Measurements from ENCODE around the gene CCDC74B. TPM values are rescaled to one million over a fixed set of nuclear protein-coding genes. Genes with fewer than 3 reads are reported as not detected.
"Not testable (repeated sequence)": the region's sequence is repeated elsewhere in the genome, so short reads cannot be mapped to it uniquely, and the experiment has no call there.

CCDC74B gene
- total RNA-seq, 2 donors from 2014 or later: 8.7 to 10.4 TPM

DNA sequence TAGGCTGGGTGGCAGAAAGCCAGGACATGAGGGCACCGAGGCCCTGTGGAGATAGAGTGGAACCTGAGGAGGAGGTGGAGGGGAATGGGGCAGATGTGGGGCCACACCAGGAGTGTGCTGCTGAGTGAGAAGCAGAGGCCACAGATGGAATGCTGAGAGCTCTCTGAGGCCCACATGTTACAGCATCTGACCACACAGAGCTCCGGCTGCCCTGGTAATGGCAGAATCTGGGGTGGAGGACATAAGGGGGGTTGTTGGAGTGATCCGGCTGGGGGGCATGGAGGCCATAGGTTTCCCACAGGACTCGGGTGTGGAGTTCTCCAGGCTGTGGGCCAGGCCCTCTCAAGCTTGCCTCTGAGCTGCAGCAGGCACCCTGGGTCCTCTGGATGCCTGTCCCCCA, 41.0 kb upstream of the CCDC74B start:
- H3K36me3 ChIP-seq (ENCODE audit: control insufficient read depth, insufficient read depth, low read length): peaks cover 8% of the 10 kb centered on the region
- H3K27me3 Mint-ChIP-seq (ENCODE audit: insufficient read depth): no peaks in the 10 kb centered on the region
- no peak overlapping the region for H3K4me3 Mint-ChIP-seq
- no peaks in the 10 kb centered on the region for H3K9me3 Mint-ChIP-seq
- H3K4me1 ChIP-seq (ENCODE audit: control insufficient read depth, insufficient read depth, low read length): no peaks in the 10 kb centered on the region
- no peak overlapping the region for H3K27ac ChIP-seq (ENCODE audit: low read depth, low read length)
- H3K9ac ChIP-seq (ENCODE audit: extremely low read depth, low read length, poor library complexity, severe bottlenecking): no peak overlapping the region
- 92 to 93% methylated on average over 4 of the region's 4 CpGs for WGBS, 2 experiments (ENCODE audit: insufficient coverage in 1 of 2, insufficient read length in 1 of 2)
- no peak overlapping the region for H3K4me3 ChIP-seq (ENCODE audit: low read length)
- H3K27ac Mint-ChIP-seq: no peak overlapping the region
- DNase-seq: no peak
- H3K9me3 ChIP-seq (ENCODE audit: control insufficient read depth, low read length): no peaks in the 10 kb centered on the region
- TF ChIP-seq, protein P1, sequence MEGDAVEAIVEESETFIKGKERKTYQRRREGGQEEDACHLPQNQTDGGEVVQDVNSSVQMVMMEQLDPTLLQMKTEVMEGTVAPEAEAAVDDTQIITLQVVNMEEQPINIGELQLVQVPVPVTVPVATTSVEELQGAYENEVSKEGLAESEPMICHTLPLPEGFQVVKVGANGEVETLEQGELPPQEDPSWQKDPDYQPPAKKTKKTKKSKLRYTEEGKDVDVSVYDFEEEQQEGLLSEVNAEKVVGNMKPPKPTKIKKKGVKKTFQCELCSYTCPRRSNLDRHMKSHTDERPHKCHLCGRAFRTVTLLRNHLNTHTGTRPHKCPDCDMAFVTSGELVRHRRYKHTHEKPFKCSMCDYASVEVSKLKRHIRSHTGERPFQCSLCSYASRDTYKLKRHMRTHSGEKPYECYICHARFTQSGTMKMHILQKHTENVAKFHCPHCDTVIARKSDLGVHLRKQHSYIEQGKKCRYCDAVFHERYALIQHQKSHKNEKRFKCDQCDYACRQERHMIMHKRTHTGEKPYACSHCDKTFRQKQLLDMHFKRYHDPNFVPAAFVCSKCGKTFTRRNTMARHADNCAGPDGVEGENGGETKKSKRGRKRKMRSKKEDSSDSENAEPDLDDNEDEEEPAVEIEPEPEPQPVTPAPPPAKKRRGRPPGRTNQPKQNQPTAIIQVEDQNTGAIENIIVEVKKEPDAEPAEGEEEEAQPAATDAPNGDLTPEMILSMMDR (conservative IDR thresholded peaks at IDR 0.05): no peak
- peaks cover 10% of the 10 kb centered on the region for H3K4me1 Mint-ChIP-seq
- H3K27me3 ChIP-seq (ENCODE audit: control insufficient read depth, insufficient read depth, low read length, poor library complexity, severe bottlenecking): no peaks in the 10 kb centered on the region
- H3K36me3 Mint-ChIP-seq (ENCODE audit: low read depth): peaks cover 10% of the 10 kb centered on the region

DNA sequence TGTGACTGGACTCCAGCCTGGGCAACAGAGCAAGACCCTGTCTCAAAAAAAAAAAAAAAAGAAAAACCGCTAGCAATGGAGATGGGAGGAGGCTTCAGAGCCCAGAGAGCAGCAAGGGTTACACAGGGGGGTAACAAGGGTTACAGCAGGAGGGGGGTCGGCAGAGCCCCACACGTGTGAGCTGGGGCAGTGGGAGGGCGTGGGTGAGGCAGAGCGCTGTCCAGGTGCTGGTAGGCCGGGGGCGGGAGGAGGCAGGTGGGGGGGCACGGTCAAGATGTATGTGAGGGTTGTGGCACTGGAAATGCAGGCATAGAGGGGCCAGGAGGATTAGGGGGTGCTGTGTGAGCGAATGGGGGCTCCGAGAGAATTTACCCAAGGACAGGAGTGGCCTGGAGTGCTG, 40.5 kb upstream of the CCDC74B start:
- no peak overlapping the region for H3K4me3 ChIP-seq (ENCODE audit: low read length)
- no peaks in the 10 kb centered on the region for H3K27me3 ChIP-seq (ENCODE audit: control insufficient read depth, insufficient read depth, low read length, poor library complexity, severe bottlenecking)
- Mint-ChIP-seq H3K27me3 (ENCODE audit: insufficient read depth) (no peaks in the 10 kb centered on the region), H3K4me1 (peaks cover 10% of the 10 kb centered on the region), H3K36me3 (ENCODE audit: low read depth) (peaks cover 10% of the 10 kb centered on the region), H3K27ac (no peak overlapping the region), H3K9me3 (no peaks in the 10 kb centered on the region), H3K4me3 (no peak overlapping the region)
- TF ChIP-seq, protein P1 (conservative IDR thresholded peaks at IDR 0.05): no peak
- H3K9me3 ChIP-seq (ENCODE audit: control insufficient read depth, low read length): no peaks in the 10 kb centered on the region
- no peak overlapping the region for H3K9ac ChIP-seq (ENCODE audit: extremely low read depth, low read length, poor library complexity, severe bottlenecking)
- no peak for DNase-seq
- H3K27ac ChIP-seq (ENCODE audit: low read depth, low read length): no peak overlapping the region
- H3K36me3 ChIP-seq (ENCODE audit: control insufficient read depth, insufficient read depth, low read length): peaks cover 8% of the 10 kb centered on the region
- H3K4me1 ChIP-seq (ENCODE audit: control insufficient read depth, insufficient read depth, low read length): no peaks in the 10 kb centered on the region
- 93 to 94% methylated on average over 3 to 10 of the region's 10 CpGs for WGBS, 2 experiments (ENCODE audit: insufficient coverage in 1 of 2, insufficient read length in 1 of 2)

DNA sequence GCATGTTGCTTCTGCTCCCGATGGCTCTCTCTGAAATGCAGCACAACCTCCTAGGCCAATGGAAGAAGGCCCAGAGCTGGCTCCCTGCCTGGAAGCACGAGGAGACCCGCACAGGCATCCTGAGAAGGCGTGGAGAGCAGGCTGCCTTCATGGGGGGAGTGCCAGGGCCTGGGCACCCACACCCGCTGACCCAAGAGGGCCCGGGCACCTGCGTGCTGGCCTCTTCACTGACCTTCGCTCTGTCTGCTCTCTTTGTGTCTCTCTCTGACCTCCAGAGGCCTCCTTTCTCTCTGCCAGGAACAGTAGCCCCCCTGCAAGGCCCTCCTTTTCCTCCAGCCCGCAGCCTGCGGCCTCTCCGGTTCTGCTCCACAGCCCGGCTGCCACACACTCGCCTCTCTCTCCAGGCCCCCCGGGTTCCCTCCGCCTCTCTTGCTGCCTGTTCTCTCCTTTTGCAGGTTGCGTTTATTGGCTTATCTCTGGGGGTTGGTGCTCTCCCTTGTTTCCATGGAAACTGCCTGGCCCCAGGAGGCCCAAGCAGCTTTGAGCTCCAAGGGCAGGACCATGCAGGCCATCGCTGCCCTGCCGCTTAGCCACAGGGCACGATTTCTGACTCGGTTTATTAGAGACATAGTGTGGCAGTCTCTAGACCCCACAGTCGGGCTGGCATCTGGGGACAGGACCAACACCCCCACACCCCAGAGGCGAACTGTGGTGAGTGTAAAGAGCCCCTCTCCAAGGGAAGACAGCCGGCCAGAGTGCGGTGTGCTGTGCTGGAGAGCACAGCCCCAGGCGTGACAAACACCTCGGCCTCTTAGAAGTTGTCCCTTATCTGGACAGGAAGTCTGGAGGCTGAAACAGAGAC, 38.8 kb upstream of the CCDC74B start:
- H3K4me1 Mint-ChIP-seq: peaks cover 10% of the 10 kb centered on the region
- H3K36me3 Mint-ChIP-seq (ENCODE audit: low read depth): peaks cover 10% of the 10 kb centered on the region
- no peaks in the 10 kb centered on the region for H3K9me3 ChIP-seq (ENCODE audit: control insufficient read depth, low read length)
- peak overlapping the region; percentile 49 for H3K27ac ChIP-seq (ENCODE audit: low read depth, low read length)
- H3K9ac ChIP-seq (ENCODE audit: extremely low read depth, low read length, poor library complexity, severe bottlenecking): no peak overlapping the region
- 77 to 80% methylated on average over 7 to 26 of the region's 26 CpGs for WGBS, 2 experiments (ENCODE audit: insufficient coverage in 1 of 2, insufficient read length in 1 of 2)
- no peaks in the 10 kb centered on the region for H3K9me3 Mint-ChIP-seq
- TF ChIP-seq, protein P1 (conservative IDR thresholded peaks at IDR 0.05): no peak
- no peaks in the 10 kb centered on the region for H3K27me3 ChIP-seq (ENCODE audit: control insufficient read depth, insufficient read depth, low read length, poor library complexity, severe bottlenecking)
- H3K36me3 ChIP-seq (ENCODE audit: control insufficient read depth, insufficient read depth, low read length): peaks cover 9% of the 10 kb centered on the region
- peak overlapping the region; percentile 78 for H3K4me3 ChIP-seq (ENCODE audit: low read length)
- DNase-seq: peak; percentile 60
- H3K27ac Mint-ChIP-seq: no peak overlapping the region
- peak overlapping the region; percentile 97 for H3K4me3 Mint-ChIP-seq
- H3K4me1 ChIP-seq (ENCODE audit: control insufficient read depth, insufficient read depth, low read length): no peaks in the 10 kb centered on the region
- H3K27me3 Mint-ChIP-seq (ENCODE audit: insufficient read depth): no peaks in the 10 kb centered on the region

GRCh38 chr2:130182826-130183511, 38.1 kb upstream of the CCDC74B start:
- not testable (repeated sequence) for H3K9me3 ChIP-seq (ENCODE audit: control insufficient read depth, low read length); H3K9me3 Mint-ChIP-seq; H3K27ac Mint-ChIP-seq; H3K27ac ChIP-seq (ENCODE audit: low read depth, low read length); H3K27me3 ChIP-seq (ENCODE audit: control insufficient read depth, insufficient read depth, low read length, poor library complexity, severe bottlenecking); H3K4me1 Mint-ChIP-seq; DNase-seq; H3K27me3 Mint-ChIP-seq (ENCODE audit: insufficient read depth); H3K4me1 ChIP-seq (ENCODE audit: control insufficient read depth, insufficient read depth, low read length)
- H3K4me3 ChIP-seq (ENCODE audit: low read length): peak overlapping the region; percentile 78
- WGBS, 2 experiments (ENCODE audit: insufficient coverage in 1 of 2, insufficient read length in 1 of 2): 40 to 60% methylated on average over 5 to 23 of the region's 23 CpGs
- peak overlapping the region; percentile 34 for H3K9ac ChIP-seq (ENCODE audit: extremely low read depth, low read length, poor library complexity, severe bottlenecking)
- H3K36me3 ChIP-seq (ENCODE audit: control insufficient read depth, insufficient read depth, low read length): peaks cover 11% of the 10 kb centered on the region
- H3K36me3 Mint-ChIP-seq (ENCODE audit: low read depth): peaks cover 13% of the 10 kb centered on the region
- peak overlapping the region; percentile 97 for H3K4me3 Mint-ChIP-seq

All from endodermal cell (in vitro differentiated cells).